GM13977 (cell line): ENCODE data around the gene DNAL4.

ENCODE experiments used
- DNase-seq: peaks from one replicate; pipeline ENCODE4 v3.0.0; 2012; ENCODE audit warnings: low spot score
- in situ Hi-C: fragments of 300-500 bp; cut with MboI; formaldehyde crosslinking; loops from one replicate; pipeline ENCODE4 v1.12.0; 2022; ENCODE audit warnings: low sequenced_read_pairs, low pct_unique_long_range_greater_than_20kb, mixed read lengths, inconsistent platforms; ENCODE audit not compliant: unreplicated experiment
- TF ChIP-seq, protein P1 (sequence below): IDR thresholded peaks from 2 replicates; pipeline ENCODE4 v1.5.1; 2012; ENCODE audit warnings: mild to moderate bottlenecking, control low read depth; ENCODE audit not compliant: insufficient read depth; ENCODE audit errors: extremely low read depth, missing control alignments

Gene DNAL4, protein sequence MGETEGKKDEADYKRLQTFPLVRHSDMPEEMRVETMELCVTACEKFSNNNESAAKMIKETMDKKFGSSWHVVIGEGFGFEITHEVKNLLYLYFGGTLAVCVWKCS

DNA sequence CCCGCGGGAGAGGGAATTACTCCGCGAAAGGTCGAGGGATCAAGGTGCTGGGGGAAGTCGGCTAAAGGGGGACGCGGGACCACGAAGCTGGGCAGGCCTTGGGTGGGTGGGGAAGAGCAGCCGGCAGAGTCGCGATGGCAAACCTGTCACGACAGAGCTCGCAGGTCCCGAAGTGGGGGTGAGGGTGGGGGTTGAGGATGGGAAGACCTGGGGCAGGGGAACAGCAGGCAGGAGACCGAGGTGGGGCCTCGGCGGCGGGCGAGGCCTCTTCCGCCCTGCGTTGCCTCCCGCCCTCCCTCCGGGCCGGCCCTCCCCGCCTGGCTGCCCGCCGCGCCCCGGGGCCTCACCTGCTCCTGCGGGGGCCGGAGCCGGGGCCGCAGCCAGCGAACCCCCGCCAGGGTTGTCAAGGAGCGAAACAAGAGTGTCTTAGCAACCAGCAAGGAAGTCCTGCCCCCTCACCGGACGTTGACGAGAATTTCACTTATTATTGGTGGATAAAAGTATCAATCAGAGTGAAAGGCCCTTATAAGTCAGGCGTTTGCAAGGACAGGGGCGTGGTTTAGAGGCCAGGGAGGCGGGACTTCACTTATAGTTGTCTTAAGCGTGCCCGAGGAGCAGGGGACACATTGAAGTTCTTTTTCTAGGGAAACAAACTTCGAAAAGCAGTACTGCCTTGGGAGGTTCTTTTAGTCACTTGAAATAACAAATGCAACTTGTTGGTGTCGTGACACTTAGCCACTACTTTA is at the start of gene DNAL4:
Gene DNAL4 (minus strand): TSS at position 423 of the 746 bp plus-strand sequence. CDS start 11,412 bp downstream, outside the sequence.
- in situ Hi-C loops: no loop called here
- peak; percentile 99 for DNase-seq
- TF ChIP-seq, protein P1, sequence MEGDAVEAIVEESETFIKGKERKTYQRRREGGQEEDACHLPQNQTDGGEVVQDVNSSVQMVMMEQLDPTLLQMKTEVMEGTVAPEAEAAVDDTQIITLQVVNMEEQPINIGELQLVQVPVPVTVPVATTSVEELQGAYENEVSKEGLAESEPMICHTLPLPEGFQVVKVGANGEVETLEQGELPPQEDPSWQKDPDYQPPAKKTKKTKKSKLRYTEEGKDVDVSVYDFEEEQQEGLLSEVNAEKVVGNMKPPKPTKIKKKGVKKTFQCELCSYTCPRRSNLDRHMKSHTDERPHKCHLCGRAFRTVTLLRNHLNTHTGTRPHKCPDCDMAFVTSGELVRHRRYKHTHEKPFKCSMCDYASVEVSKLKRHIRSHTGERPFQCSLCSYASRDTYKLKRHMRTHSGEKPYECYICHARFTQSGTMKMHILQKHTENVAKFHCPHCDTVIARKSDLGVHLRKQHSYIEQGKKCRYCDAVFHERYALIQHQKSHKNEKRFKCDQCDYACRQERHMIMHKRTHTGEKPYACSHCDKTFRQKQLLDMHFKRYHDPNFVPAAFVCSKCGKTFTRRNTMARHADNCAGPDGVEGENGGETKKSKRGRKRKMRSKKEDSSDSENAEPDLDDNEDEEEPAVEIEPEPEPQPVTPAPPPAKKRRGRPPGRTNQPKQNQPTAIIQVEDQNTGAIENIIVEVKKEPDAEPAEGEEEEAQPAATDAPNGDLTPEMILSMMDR: no peak

DNA sequence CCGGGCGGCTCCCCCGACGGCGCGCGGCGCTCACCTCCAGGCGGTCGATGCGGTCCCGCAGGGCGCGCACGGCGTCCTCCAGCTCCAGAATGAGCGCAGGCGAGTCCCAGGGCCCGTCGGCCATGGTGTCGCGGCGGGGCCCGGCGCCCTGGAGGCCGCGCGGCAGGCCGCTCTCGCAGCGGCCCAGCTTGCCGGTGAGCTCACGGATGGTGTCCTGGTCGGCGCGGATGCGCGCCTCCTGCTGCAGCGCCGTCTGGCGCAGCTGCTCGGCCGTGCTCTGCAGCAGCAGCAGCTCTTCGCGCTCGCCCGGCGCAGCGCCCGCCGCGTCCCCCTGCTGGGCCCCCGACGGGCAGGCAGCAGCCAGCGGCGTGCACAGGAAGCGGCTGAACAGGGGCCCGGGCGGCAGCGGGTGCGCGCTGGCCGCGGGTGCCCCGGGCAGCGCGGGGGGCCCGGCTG is 49.3 kb upstream of the DNAL4 start:
- DNase-seq: peak; percentile 75
- in situ Hi-C loops: no loop called here
- TF ChIP-seq, protein P1: peak; percentile 16

DNA sequence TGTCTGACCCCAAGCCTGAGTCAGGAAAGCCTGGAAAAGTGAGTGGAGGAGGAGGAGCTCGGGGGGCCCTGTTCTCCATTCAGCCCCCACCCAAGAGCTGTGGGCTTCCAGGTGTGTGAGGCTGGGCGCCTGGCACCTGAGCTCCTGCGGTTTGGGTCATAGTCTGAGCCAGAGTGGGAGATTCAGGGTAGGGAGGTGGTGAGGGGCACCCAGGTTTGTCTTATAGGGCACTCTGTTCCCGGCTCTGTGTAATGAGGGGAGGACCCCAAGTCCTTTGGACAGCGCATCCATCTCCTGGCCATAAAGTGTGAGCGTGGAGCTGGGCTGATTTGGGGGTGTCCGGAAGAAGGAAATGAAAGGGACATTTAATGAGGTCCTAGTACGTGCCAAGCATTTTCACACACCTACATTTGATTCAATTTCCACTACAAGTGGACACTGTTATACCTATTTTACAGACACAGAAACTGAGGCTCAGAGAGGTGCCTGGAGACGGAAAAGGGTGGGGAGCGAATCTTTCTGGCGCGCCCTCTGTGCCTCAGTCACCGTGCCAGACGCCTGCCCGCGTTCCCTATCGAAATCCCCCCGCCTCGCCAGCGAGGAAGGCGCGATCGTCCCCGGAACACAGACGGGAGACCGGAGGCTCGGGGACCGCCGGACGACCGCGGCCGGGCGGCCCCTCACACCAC is 48.7 kb upstream of the DNAL4 start:
- DNase-seq: no peak
- in situ Hi-C loops: no loop called here
- TF ChIP-seq, protein P1: no peak

DNA sequence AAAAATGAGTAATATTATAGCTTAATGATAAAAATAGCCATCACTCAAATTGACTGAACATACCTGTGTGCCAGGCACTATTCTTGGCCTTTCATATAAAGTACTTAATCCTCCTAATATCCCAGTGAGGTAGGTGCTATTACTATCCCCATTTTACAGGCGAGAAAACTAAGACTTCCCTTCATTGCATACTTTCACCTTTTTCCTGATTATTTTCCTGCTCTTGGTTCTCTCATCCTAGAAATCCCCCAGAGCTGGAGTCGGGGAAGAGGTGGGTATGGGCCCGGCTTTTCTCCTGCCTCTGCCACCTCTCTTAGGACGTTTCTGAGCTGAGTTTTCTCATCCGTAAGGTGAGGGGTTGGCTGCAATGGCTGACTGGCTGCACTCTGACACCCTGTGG is 47.7 kb upstream of the DNAL4 start:
- in situ Hi-C loops: no loop called here
- TF ChIP-seq, protein P1: no peak
- no peak for DNase-seq

GRCh38 chr22:38841211-38841610 is 47.3 kb upstream of the DNAL4 start:
- TF ChIP-seq, protein P1: no peak
- DNase-seq: no peak
- in situ Hi-C loops: no loop called here

GRCh38 chr22:38840129-38840528 is 46.2 kb upstream of the DNAL4 start:
- TF ChIP-seq, protein P1: no peak
- no peak for DNase-seq
- in situ Hi-C loops: no loop called here
